DOHH2 (cell line): ENCODE data around the gene CCDC61.

Experiments
- H3F3A ChIP-seq: fragments of 200-600 bp; sonication (generic), shearing (Covaris generic); 2 replicates; pipeline ENCODE4 v1.6.0; 2016; ENCODE audit warnings: antibody characterized with exemption, mild to moderate bottlenecking; ENCODE audit not compliant: control insufficient read depth, insufficient read depth
- H3K27ac ChIP-seq: fragments of 200-600 bp; sonication (generic); 2 replicates; pipeline ENCODE4 v1.5.1; 2014; ENCODE audit warnings: low read depth, mild to moderate bottlenecking, low read length, moderate library complexity
- H3K27me3 ChIP-seq: fragments of 200-600 bp; sonication (generic); 2 replicates; pipeline ENCODE4 v1.6.1; 2014; ENCODE audit warnings: mild to moderate bottlenecking, low read length, mixed read lengths; ENCODE audit not compliant: control insufficient read depth
- H3K36me3 ChIP-seq: fragments of 200-600 bp; sonication (generic); 2 replicates; pipeline ENCODE4 v1.6.1; 2014; ENCODE audit warnings: mild to moderate bottlenecking, low read length, moderate library complexity, mixed read lengths; ENCODE audit not compliant: control insufficient read depth
- H3K4me1 ChIP-seq: fragments of 200-600 bp; sonication (generic); 2 replicates; pipeline ENCODE4 v1.6.1; 2014; ENCODE audit warnings: mild to moderate bottlenecking, low read length, mixed read lengths; ENCODE audit not compliant: control insufficient read depth
- H3K4me2 ChIP-seq: fragments of 200-600 bp; sonication (generic); 2 replicates; pipeline ENCODE4 v1.6.0; 2014; ENCODE audit warnings: mild to moderate bottlenecking, low read length, moderate library complexity
- H3K4me3 ChIP-seq: fragments of 200-600 bp; sonication (generic); 2 replicates; pipeline ENCODE4 v1.5.1; 2014; ENCODE audit warnings: mild to moderate bottlenecking, low read length, mixed read lengths
- H3K79me2 ChIP-seq: fragments of 200-600 bp; sonication (generic); 2 replicates; pipeline ENCODE4 v1.6.1; 2014; ENCODE audit warnings: mild to moderate bottlenecking, low read length, mixed read lengths; ENCODE audit not compliant: control insufficient read depth
- H3K9me2 ChIP-seq: fragments of 200-600 bp; sonication (generic); replicated peaks from 2 replicates; pipeline ENCODE4 v1.6.1; 2014; ENCODE audit warnings: mild to moderate bottlenecking, low read length, mixed read lengths; ENCODE audit not compliant: control insufficient read depth
- H3K9me3 ChIP-seq: fragments of 200-600 bp; sonication (generic); 2 replicates; pipeline ENCODE4 v1.6.1; 2014; ENCODE audit warnings: antibody characterized with exemption, low read length, mixed read lengths; ENCODE audit not compliant: control insufficient read depth, insufficient read depth
- H4K20me1 ChIP-seq: fragments of 200-600 bp; sonication (generic); 2 replicates; pipeline ENCODE4 v1.6.0; 2014; ENCODE audit warnings: low read depth, mild to moderate bottlenecking, antibody characterized with exemption, low read length, moderate library complexity; ENCODE audit not compliant: control insufficient read depth, insufficient read depth
- CTCF ChIP-seq: fragments of 200-600 bp; sonication (generic); IDR thresholded peaks from one replicate; pipeline ENCODE4 v1.5.1; 2014; ENCODE audit warnings: antibody characterized with exemption, mild to moderate bottlenecking, low read depth, low read length; ENCODE audit not compliant: poor library complexity, severe bottlenecking
- EZH2phosphoT487 ChIP-seq: fragments of 200-600 bp; sonication (generic); IDR thresholded peaks from 2 replicates; pipeline ENCODE4 v1.6.1; 2017; ENCODE audit warnings: borderline replicate concordance, mild to moderate bottlenecking, antibody characterized with exemption, low read length, moderate library complexity, mixed read lengths

The CCDC61 gene

GRCh38 chr19:46036744-46037128 is 41.5 kb downstream of the CCDC61 start:
- H3K4me1 ChIP-seq = no peaks in the 10 kb centered on the region
- H3K79me2 ChIP-seq = no peaks in the 10 kb centered on the region
- no peaks in the 10 kb centered on the region for H3F3A ChIP-seq
- no peaks in the 10 kb centered on the region for H3K36me3 ChIP-seq
- H3K4me2 ChIP-seq = no peak overlapping the region
- no peak overlapping the region for H3K27ac ChIP-seq
- TF ChIP-seq EZH2phosphoT487 (no peak), CTCF (no peak)
- H4K20me1 ChIP-seq = no peaks in the 10 kb centered on the region
- H3K9me2 ChIP-seq = no peaks in the 10 kb centered on the region
- no peak overlapping the region for H3K4me3 ChIP-seq
- peaks cover 15% of the 10 kb centered on the region for H3K27me3 ChIP-seq
- peaks cover 12% of the 10 kb centered on the region; the same call in 1 of the 2 replicates for H3K9me3 ChIP-seq

GRCh38 chr19:46040125-46040524 is 44.9 kb downstream of the CCDC61 start:
- Histone ChIP-seq H3K4me3 (no peak overlapping the region), H3K9me2 (no peaks in the 10 kb centered on the region), H3K4me2 (no peak overlapping the region), H3K9me3 (no peaks in the 10 kb centered on the region), H3F3A (no peaks in the 10 kb centered on the region), H3K27me3 (peaks cover 15% of the 10 kb centered on the region), H3K36me3 (no peaks in the 10 kb centered on the region), H3K79me2 (no peaks in the 10 kb centered on the region), H4K20me1 (no peaks in the 10 kb centered on the region), H3K27ac (no peak overlapping the region), H3K4me1 (no peaks in the 10 kb centered on the region)
- no peak for TF ChIP-seq EZH2phosphoT487
- no peak for TF ChIP-seq CTCF

- Histone ChIP-seq H3F3A (no peaks in the 10 kb centered on the region), H3K36me3 (no peaks in the 10 kb centered on the region), H3K4me1 (no peaks in the 10 kb centered on the region)
Measured at GRCh38 chr19:46040952-46041500, 45.8 kb downstream of the CCDC61 start, which contains the start of gene IGFL4. Gene IGFL4 (minus strand): TSS chr19:46041002. CDS start chr19:46040962, 40 bp downstream.

More at GRCh38 chr19:46040952-46041500, 45.8 kb downstream of the CCDC61 start, which contains the start of gene IGFL4:
- H3K9me3 ChIP-seq = no peaks in the 10 kb centered on the region
- no peak within 1 kb of the TSS for H3K27ac ChIP-seq
- H3K4me3 ChIP-seq = no peak within 1 kb of the TSS
- no peak within 1 kb of the TSS for H3K4me2 ChIP-seq
- no peaks in the 10 kb centered on the region for H4K20me1 ChIP-seq
- TF ChIP-seq CTCF = no peak
- no peak for TF ChIP-seq EZH2phosphoT487
- no peaks in the 10 kb centered on the region for H3K79me2 ChIP-seq
- no peaks in the 10 kb centered on the region for H3K9me2 ChIP-seq
- peaks cover 15% of the 10 kb centered on the region for H3K27me3 ChIP-seq
